AG04450 (cell line): ENCODE measurements around the gene SLC22A16. TPM values are rescaled to one million over a fixed set of nuclear protein-coding genes. Genes with fewer than 3 reads are reported as not detected.

Experiments used
- CTCF ChIA-PET: fragments of 300-600, 350-600 bp; formaldehyde crosslinking; extraction: SDS; loops from one replicate; lab custom pipeline; 2022; ENCODE audit warnings: antibody characterized with exemption, inconsistent platforms; lab: Charles Lee
- POLR2A ChIA-PET: fragments of 350-600 bp; formaldehyde crosslinking; extraction: SDS; loops from one replicate; lab custom pipeline; 2021; ENCODE audit warnings: antibody characterized with exemption, inconsistent platforms; lab: Yijun Ruan, JAX
- DNase-seq: peaks from one replicate; pipeline ENCODE4 v3.0.0-alpha.2; 2011; ENCODE audit warnings: low read depth, low spot score
- H3K27ac ChIP-seq: one replicate; pipeline ENCODE4 v1.5.1; 2012; ENCODE audit warnings: low read depth, low read length, control low read depth
- H3K27me3 ChIP-seq: one replicate; pipeline ENCODE4 v1.6.0; 2012; ENCODE audit warnings: low read length; ENCODE audit not compliant: control insufficient read depth, insufficient read depth
- H3K4me3 ChIP-seq: 2 replicates; pipeline ENCODE4 v1.5.1; 2011; ENCODE audit warnings: mild to moderate bottlenecking, low read depth, low read length, control low read depth
- H3K9me3 ChIP-seq: 2 replicates; pipeline ENCODE4 v1.5.1; 2012; ENCODE audit warnings: low read length; ENCODE audit not compliant: control insufficient read depth, insufficient read depth
- CTCF ChIP-seq: IDR thresholded peaks from 2 replicates; pipeline ENCODE4 v1.5.1; 2011; ENCODE audit warnings: low read depth, low read length, control low read depth, inconsistent platforms
- polyA plus RNA-seq: library from polyadenylated mRNA; depleted of rRNA; stranded (reverse); fragments of >200 nt; gene quantifications from 2 replicates; pipeline ENCODE4 v1.2.3, GENCODE V29; 2011; rRNA removed

Gene SLC22A16
- polyA plus RNA-seq, 1 experiment, result 0.12 TPM

DNA sequence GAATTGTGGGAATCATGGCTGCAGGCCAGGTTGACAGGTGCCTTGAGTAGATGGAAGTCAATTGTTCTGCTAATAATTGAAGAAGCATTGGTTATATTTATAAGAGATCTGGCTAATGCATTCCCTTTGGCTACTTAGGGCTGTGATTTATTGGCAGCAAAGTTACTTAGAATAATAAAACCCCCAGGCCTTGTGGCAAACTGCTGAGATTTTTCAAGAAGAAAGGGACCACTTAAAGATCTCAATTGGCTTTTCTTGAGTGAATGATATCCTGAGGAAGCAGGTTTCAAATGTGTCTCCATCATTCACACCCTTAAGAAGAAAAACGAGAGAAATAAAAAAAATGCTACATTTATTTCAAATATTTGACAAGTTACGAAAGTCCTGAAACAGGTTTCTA, 88.4 kb downstream of the SLC22A16 start:
- no peak for TF ChIP-seq CTCF
- H3K27me3 ChIP-seq, result peaks cover 10% of the 10 kb centered on the region
- POLR2A ChIA-PET, result no interaction called here
- H3K9me3 ChIP-seq, result no peaks in the 10 kb centered on the region
- CTCF ChIA-PET, result interaction anchor here (0.7 to 6.7 kb wide), 2 partner anchors 13 to 349 kb away, joined by 3 to 90 read pairs; no protein-coding TSS in a partner anchor
- no peak for DNase-seq
- no peak overlapping the region for H3K27ac ChIP-seq
- H3K4me3 ChIP-seq, result no peak overlapping the region

DNA sequence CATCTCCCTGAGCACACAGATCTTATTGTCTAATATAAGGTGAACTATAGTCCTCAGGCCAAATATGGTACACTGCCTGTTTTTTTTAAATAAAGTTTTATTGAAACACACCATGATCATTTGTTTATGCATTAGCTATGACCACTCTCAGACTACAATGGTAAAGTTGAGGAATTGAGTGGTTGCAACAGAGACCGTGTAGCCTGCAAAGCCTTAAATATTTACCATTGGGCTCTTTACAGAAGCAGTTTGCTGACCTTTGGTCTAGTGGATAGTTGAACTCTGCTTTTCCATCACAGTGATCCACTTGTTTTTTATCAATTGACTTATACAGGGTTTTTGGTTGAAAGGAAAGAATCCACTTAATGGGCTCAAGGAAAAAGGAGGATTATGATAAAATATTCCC, 91.0 kb downstream of the SLC22A16 start:
- Histone ChIP-seq H3K4me3 (no peak overlapping the region), H3K9me3 (no peaks in the 10 kb centered on the region), H3K27ac (no peak overlapping the region), H3K27me3 (peaks cover 7% of the 10 kb centered on the region)
- no peak for DNase-seq
- no peak for TF ChIP-seq CTCF
- ChIA-PET POLR2A (no interaction called here), CTCF (interaction anchor here (2.0 kb wide), 1 partner anchor 346 kb away, joined by 5 read pairs; no protein-coding TSS in a partner anchor)

DNA sequence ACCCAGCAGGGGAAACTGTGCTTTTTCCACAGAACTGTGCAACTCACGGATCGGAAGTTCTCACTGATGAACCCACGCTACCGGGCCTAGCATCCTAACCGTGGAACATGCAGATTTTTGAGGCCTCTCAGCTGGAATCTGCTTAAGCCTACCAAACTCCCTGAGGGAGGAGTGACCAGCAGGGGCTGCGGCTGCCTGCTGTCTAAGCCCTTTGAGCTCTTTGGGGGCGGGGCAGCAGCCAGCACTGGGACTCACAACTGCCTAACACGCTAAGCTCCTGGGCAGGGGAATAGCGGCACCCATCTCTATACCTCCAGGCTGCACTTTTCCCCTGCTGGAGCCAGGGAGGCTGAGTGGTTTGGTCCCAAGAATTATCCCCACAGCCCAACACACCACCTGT, 97.9 kb downstream of the SLC22A16 start:
- no peak for TF ChIP-seq CTCF
- H3K27me3 ChIP-seq, result peaks cover 4% of the 10 kb centered on the region
- ChIA-PET POLR2A (no interaction called here), CTCF (no interaction called here)
- DNase-seq, result no peak
- no peak overlapping the region for H3K4me3 ChIP-seq
- no peaks in the 10 kb centered on the region for H3K9me3 ChIP-seq
- no peak overlapping the region for H3K27ac ChIP-seq

Other genes starting within 250 kb of the SLC22A16 start
- gene METTL24, start 118.3 kb downstream of the SLC22A16 start, polyA plus RNA-seq, result not detected in 2 replicates
- 0.67 and 0.68 TPM in 2 replicates for gene DDO, start 61.0 kb downstream of the SLC22A16 start, polyA plus RNA-seq